Measurements from ENCODE around the gene LGR6. TPM values are rescaled to one million over a fixed set of nuclear protein-coding genes. Genes with fewer than 3 reads are reported as not detected.

Gene LGR6
- total RNA-seq, 1 experiment from 2014 or later, result 1.0 TPM

- Histone ChIP-seq H3K23ac (ENCODE audit: insufficient read length, low read depth, low read length) (no peak overlapping the region), H4K5ac (ENCODE audit: insufficient read length, low read depth, low read length) (no peak overlapping the region), H3K9me3 (ENCODE audit: control insufficient read depth, low read depth, low read length) (no peaks in the 10 kb centered on the region), H2BK15ac (ENCODE audit: low read depth, low read length) (no peak overlapping the region), H3K56ac (ENCODE audit: insufficient read length, low read depth, low read length) (no peak overlapping the region), H3K23me2 (ENCODE audit: insufficient read length, low read depth, low read length, poor library complexity, severe bottlenecking) (no peaks in the 10 kb centered on the region), H4K8ac (replicated peaks; ENCODE audit: insufficient read length, low read depth, low read length) (no peak overlapping the region), H3K4me1 (ENCODE audit: insufficient read depth, low read length) (no peaks in the 10 kb centered on the region), H3K14ac (ENCODE audit: insufficient read depth, low read length) (no peak overlapping the region), H3K9ac (ENCODE audit: extremely low read depth, insufficient read length, low read length) (no peak overlapping the region), H2AFZ (ENCODE audit: low read length) (no peak overlapping the region), H2BK120ac (ENCODE audit: low read depth, low read length, poor library complexity, severe bottlenecking) (no peak overlapping the region), H3K18ac (ENCODE audit: insufficient read length, low read depth, low read length) (no peak overlapping the region), H2AK5ac (ENCODE audit: insufficient read length, low read length) (no peak overlapping the region), H4K20me1 (ENCODE audit: control insufficient read depth, insufficient read depth, insufficient read length) (no peaks in the 10 kb centered on the region), H2BK12ac (ENCODE audit: insufficient read length, low read depth, low read length) (no peak overlapping the region), H3K27ac (ENCODE audit: insufficient read length, low read depth, low read length) (no peak overlapping the region), H4K91ac (ENCODE audit: insufficient read length, low read depth, low read length) (no peak overlapping the region), H3K27me3 (ENCODE audit: insufficient read depth, low read length) (no peaks in the 10 kb centered on the region), H3K79me1 (ENCODE audit: insufficient read depth, low read depth, low read length, poor library complexity, severe bottlenecking) (no peaks in the 10 kb centered on the region), H3K4ac (ENCODE audit: low read depth, low read length) (no peak overlapping the region), H2BK20ac (ENCODE audit: low read depth, low read length, poor library complexity, severe bottlenecking) (no peak overlapping the region), H3T11ph (ENCODE audit: low read length) (no peak overlapping the region), H2BK5ac (ENCODE audit: insufficient read length, low read length) (no peak overlapping the region), H3K79me2 (ENCODE audit: insufficient read depth, low read length) (no peaks in the 10 kb centered on the region), H3K4me2 (ENCODE audit: insufficient read depth, insufficient read length, low read length) (no peak overlapping the region)
- peaks cover 6 to 11% of the 10 kb centered on the region in 2 experiments; a peak in 3 of 4 replicates for H3K4me1 Mint-ChIP-seq
- no peaks in the 10 kb centered on the region for H3K27me3 Mint-ChIP-seq (ENCODE audit: low read depth)
- peak overlapping the region in 1 of 3 experiments; percentile 58; a peak in 1 of 7 replicates for H3K27ac Mint-ChIP-seq
- H3K9me3 Mint-ChIP-seq, result no peaks in the 10 kb centered on the region
- peaks cover 26 to 46% (median 40%) of the 10 kb centered on the region in 3 experiments; a peak in 6 of 7 replicates for H3K36me3 Mint-ChIP-seq (ENCODE audit: insufficient read depth in 1 of 3, low read depth in 3 of 3)
- peak; percentile 58 for TF ChIP-seq CTCF (conservative IDR thresholded peaks at IDR 0.05)
- no peak for DNase-seq
- no peak overlapping the region for H3K4me3 Mint-ChIP-seq
These were observed 136.3 kb downstream of the LGR6 start for GRCh38 chr1:202329891-202330290.

Data from H9 (cell line).